ENCODE results near the gene TMEM229B. TPM values are rescaled to one million over a fixed set of nuclear protein-coding genes. Genes with fewer than 3 reads are reported as not detected.

Gene TMEM229B
- total RNA-seq, 1 donor from 2014 or later, result 2.2 TPM

GRCh38 chr14:67482231-67483164 lies 6.0 kb downstream of the TMEM229B start:
- no peak overlapping the region for H3K4me3 ChIP-seq (ENCODE audit: low read depth, low read length)
- TF ChIP-seq CTCF (conservative IDR thresholded peaks at IDR 0.05; ENCODE audit: low read depth, low read length), result no peak
- no peak for DNase-seq (ENCODE audit: low read depth)

GRCh38 chr14:67480011-67480410 lies 8.5 kb downstream of the TMEM229B start:
- no peak for DNase-seq (ENCODE audit: low read depth)
- no peak for TF ChIP-seq CTCF (conservative IDR thresholded peaks at IDR 0.05; ENCODE audit: low read depth, low read length)

GRCh38 chr14:67478800-67479084 lies 9.8 kb downstream of the TMEM229B start:
- no peak overlapping the region for H3K4me3 ChIP-seq (ENCODE audit: low read depth, low read length)
- TF ChIP-seq CTCF (conservative IDR thresholded peaks at IDR 0.05; ENCODE audit: low read depth, low read length), result no peak
- DNase-seq (ENCODE audit: low read depth), result no peak

More at GRCh38 chr14:67480011-67480410, 8.5 kb downstream of the TMEM229B start:
- no peak overlapping the region for H3K4me3 ChIP-seq (ENCODE audit: low read depth, low read length)

GRCh38 chr14:67477926-67478799 lies 10.4 kb downstream of the TMEM229B start:
- TF ChIP-seq CTCF (conservative IDR thresholded peaks at IDR 0.05; ENCODE audit: low read depth, low read length), result no peak
- DNase-seq (ENCODE audit: low read depth), result no peak

GRCh38 chr14:67474366-67474765 lies 14.2 kb downstream of the TMEM229B start:
- DNase-seq (ENCODE audit: low read depth), result no peak
- H3K4me3 ChIP-seq (ENCODE audit: low read depth, low read length), result no peak overlapping the region
- no peak for TF ChIP-seq CTCF (conservative IDR thresholded peaks at IDR 0.05; ENCODE audit: low read depth, low read length)

More at GRCh38 chr14:67477926-67478799, 10.4 kb downstream of the TMEM229B start:
- H3K4me3 ChIP-seq (ENCODE audit: low read depth, low read length), result no peak overlapping the region

- no peak for DNase-seq (ENCODE audit: low read depth)
- TF ChIP-seq CTCF (conservative IDR thresholded peaks at IDR 0.05; ENCODE audit: low read depth, low read length), result no peak
These were observed 15.0 kb downstream of the TMEM229B start for GRCh38 chr14:67473290-67474082.

More at GRCh38 chr14:67473290-67474082, 15.0 kb downstream of the TMEM229B start:
- no peak overlapping the region for H3K4me3 ChIP-seq (ENCODE audit: low read depth, low read length)
